GM10266 (cell line): ENCODE data around the gene HLA-DRA.

Experiments
- DNase-seq: peaks from one replicate; pipeline ENCODE4 v3.0.0; 2012; ENCODE audit errors: extremely low spot score
- CTCF ChIP-seq: IDR thresholded peaks from 2 replicates; pipeline ENCODE4 v1.5.1; 2012; ENCODE audit warnings: mild to moderate bottlenecking, low read depth; ENCODE audit not compliant: control insufficient read depth, insufficient read depth; ENCODE audit errors: missing control alignments

Gene HLA-DRA

GRCh38 chr6:32483968-32484613 is 44.4 kb downstream of the HLA-DRA start:
- no peak for TF ChIP-seq CTCF
- no peak for DNase-seq

DNA sequence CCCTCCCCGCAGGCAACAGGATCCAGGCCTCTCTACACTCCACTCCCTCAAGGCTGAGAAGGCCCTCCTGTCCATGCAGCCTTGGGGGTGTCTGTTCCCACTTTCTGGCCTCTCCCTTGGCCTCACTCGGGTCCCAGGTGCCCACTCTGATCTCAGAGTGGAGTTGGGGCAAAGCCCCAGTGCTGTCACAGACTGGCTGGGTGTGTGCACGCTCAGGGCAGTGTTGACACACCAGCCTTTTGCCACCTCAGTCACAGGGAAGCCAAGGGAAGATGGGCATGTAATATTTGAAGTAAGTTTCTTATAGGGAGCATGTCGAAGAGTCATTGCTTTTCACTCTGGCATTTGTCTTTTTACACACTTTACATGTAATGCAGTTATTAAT is 44.9 kb downstream of the HLA-DRA start:
- TF ChIP-seq CTCF: no peak
- no peak for DNase-seq

DNA sequence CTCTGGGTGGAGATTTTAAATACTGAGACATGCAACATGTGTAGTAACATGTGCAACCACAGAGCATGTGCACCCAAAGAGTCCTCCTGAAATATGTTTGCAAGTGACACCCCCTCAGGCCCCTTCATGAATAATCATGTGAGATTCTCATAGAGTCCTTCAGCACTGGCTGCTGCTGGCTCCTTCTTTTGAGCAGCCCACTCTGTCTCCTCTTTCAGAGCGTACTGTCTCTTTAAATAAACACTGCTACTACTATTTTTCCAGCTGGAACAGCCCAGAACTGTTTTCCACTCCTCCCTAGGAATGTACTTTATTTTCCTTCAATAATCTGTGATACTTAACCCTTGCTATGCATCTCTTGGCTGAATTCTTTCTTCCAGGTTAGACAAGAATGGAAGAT is 48.4 kb downstream of the HLA-DRA start:
- no peak for DNase-seq
- no peak for TF ChIP-seq CTCF

GRCh38 chr6:32491700-32492099 is 52.0 kb downstream of the HLA-DRA start:
- no peak for DNase-seq
- TF ChIP-seq CTCF: no peak

- TF ChIP-seq CTCF: no peak
- no peak for DNase-seq
These were observed 52.7 kb downstream of the HLA-DRA start for GRCh38 chr6:32492351-32492750.
